Stromal cell of bone marrow (primary cell): ENCODE data around the gene ERVMER34-1.

Experiments used
- DNase-seq: peaks from one replicate; pipeline ENCODE4 v3.0.0-alpha.2; 2012; ENCODE audit warnings: low read depth

Gene ERVMER34-1

GRCh38 chr4:52750819-52751486 lies at the start of gene ERVMER34-1:
ERVMER34-1 (minus strand) TSS chr4:52751425; CDS start chr4:52745520, 5,905 bp downstream.
- no peak for DNase-seq

- DNase-seq = no peak
Observed at GRCh38 chr4:52799813-52800212, 48.6 kb upstream of the ERVMER34-1 start.

- DNase-seq = no peak
Observed at GRCh38 chr4:52795533-52795932, 44.3 kb upstream of the ERVMER34-1 start.

GRCh38 chr4:52791936-52792335 lies 40.7 kb upstream of the ERVMER34-1 start:
- no peak for DNase-seq

- DNase-seq = no peak
Observed at GRCh38 chr4:52789774-52790173, 38.5 kb upstream of the ERVMER34-1 start.

- DNase-seq = no peak
Observed at GRCh38 chr4:52788806-52789205, 37.6 kb upstream of the ERVMER34-1 start.

- DNase-seq = no peak
Observed at GRCh38 chr4:52783069-52783468, 31.8 kb upstream of the ERVMER34-1 start.

- DNase-seq = no peak
Observed at GRCh38 chr4:52780617-52781354, 29.6 kb upstream of the ERVMER34-1 start.

- peak; percentile 67 for DNase-seq
Observed at GRCh38 chr4:52780206-52780605, 29.0 kb upstream of the ERVMER34-1 start.

- DNase-seq = no peak
Observed at GRCh38 chr4:52760256-52760655, 9.0 kb upstream of the ERVMER34-1 start.

GRCh38 chr4:52755426-52755825 lies 4.2 kb upstream of the ERVMER34-1 start:
- DNase-seq = no peak

- no peak for DNase-seq
Observed at GRCh38 chr4:52752936-52753335, 1.7 kb upstream of the ERVMER34-1 start.

GRCh38 chr4:52751487-52751911 lies 274 bp upstream of the ERVMER34-1 start:
- no peak for DNase-seq

- DNase-seq = no peak
Observed at GRCh38 chr4:52750213-52750612, 1.0 kb downstream of the ERVMER34-1 start.

- no peak for DNase-seq
Observed at GRCh38 chr4:52748432-52748831, 2.8 kb downstream of the ERVMER34-1 start.

- no peak for DNase-seq
Observed at GRCh38 chr4:52744588-52744987, 6.6 kb downstream of the ERVMER34-1 start.

GRCh38 chr4:52743444-52744019 lies 7.7 kb downstream of the ERVMER34-1 start:
- DNase-seq = no peak

GRCh38 chr4:52729586-52729985 lies 21.6 kb downstream of the ERVMER34-1 start:
- no peak for DNase-seq

GRCh38 chr4:52728691-52729240 lies 22.5 kb downstream of the ERVMER34-1 start:
- DNase-seq = no peak

GRCh38 chr4:52726826-52727580 lies 24.2 kb downstream of the ERVMER34-1 start:
- DNase-seq = no peak

- DNase-seq = peak; percentile 96
Observed at GRCh38 chr4:52721968-52722815, 29.0 kb downstream of the ERVMER34-1 start.
